T-helper 2 cell (primary cell): ENCODE data around the gene TRIM67.

ENCODE experiments used
- DNase-seq, 5 experiments: peaks; one replicate each; pipeline versions ENCODE4 v3.0.0 to v3.0.0-alpha.2; 2012 to 2022

The TRIM67 gene

DNA sequence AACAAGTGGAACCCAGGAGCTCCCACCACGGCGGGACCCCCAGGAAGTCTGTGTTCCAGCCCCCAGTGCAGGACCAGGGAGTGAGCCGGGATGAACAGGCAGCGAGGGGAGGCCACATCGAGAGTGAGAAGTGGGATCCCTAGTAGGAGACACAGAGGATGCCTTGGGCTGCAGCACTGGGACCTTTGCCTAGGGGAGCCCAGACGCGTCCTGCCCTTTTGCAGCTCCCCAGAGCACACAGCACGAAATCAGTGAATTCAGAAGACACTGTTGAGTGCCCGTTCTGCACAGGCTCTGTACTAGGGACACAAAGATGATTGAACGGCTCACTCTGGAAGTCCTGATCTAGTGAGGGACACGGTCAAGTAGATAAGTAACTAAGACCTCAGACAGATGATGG, 23.5 kb downstream of the TRIM67 start:
- DNase-seq = no peak

DNA sequence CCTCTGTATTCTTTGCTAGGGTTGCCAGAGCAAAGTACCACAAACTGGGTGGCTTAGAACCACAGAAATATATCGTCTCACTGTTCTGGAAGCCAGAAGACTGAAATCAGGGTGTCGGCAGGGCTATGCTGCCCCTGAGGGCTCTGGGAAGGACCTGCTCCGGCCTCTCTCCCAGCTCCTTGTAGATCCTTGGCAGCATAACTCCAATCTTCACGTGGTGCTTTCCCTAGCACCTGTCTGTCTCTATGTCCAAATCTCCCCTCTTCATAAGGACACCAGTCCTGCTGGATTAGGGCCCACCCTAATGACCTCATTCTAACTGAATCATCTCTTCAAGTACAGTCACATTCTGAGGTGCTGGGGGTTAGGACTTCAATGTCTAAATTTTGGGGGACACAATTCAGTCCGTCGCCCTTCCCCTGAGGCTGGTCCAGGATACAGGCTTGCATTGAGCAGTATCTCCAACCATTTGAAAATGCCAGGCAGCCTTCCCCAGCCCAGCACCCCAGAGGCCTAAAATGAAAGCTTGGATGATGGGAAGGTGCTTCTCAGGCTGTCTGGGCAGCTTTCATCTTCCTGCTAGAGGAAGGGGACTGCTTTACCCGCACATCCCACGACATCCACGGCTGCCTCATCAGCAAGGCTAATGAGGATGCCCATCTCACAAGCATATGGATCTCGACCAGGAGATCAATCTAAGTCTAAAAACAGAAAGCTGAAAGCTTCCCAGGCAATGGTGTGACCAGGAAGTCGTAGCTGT, 24.7 kb downstream of the TRIM67 start:
- no peak for DNase-seq

DNA sequence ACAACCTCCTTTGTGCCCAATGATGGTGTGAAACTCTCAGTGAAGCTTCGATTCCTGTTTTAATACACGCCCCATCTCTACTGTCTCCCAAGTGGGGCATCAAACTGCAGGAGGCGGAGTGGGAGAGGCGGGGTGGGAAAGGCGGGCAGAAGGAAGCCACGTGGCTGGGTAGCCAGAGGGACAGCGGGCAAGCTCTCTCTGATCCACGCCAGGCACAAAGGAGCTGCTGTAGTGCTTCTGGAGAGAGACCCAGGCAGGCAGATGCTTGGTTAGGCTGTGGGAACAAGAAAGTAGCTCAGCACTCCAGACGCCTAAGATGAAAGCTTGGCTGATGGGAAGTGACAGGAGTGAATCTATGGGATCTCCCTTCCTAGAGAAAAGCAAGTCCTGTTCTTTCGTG, 25.7 kb downstream of the TRIM67 start:
- no peak for DNase-seq

DNA sequence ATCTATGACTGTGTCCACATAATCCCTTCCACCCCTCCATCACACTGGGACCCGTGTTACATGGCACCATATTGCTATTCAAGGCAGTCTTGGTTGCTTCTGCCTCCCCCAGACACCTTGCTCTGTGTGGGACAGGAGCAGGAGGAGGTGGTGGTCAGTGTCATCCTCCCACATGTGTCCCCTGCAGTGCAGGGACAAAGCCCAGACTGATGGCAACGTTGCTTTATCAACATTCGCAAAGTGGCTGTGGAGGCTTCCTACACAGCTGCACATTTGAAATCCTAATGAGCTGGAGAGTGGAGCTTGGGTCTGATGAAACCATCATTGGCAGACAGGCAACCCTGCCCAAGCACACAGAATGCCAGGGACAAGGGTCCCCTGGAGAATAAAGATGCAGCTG, 26.2 kb downstream of the TRIM67 start:
- no peak for DNase-seq

DNA sequence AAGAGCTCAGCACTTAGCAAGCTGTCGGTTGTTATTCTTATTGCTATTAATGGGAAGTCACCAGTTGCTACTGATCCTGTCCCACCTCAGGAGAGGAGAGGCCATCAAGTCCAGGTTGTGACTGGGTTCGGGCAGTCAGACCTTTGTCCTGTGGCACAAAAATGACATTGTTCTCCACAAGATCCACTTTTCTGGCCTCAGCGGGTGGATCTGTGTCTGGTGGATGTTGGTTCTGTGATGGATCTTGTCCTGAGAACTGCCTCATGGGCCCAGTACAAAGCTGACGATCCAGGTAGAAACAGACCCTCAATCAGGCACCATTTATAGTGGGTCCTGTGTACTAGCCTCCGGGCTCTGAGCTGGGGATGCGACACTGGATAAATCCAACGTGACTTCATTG, 26.9 kb downstream of the TRIM67 start:
- DNase-seq = no peak

DNA sequence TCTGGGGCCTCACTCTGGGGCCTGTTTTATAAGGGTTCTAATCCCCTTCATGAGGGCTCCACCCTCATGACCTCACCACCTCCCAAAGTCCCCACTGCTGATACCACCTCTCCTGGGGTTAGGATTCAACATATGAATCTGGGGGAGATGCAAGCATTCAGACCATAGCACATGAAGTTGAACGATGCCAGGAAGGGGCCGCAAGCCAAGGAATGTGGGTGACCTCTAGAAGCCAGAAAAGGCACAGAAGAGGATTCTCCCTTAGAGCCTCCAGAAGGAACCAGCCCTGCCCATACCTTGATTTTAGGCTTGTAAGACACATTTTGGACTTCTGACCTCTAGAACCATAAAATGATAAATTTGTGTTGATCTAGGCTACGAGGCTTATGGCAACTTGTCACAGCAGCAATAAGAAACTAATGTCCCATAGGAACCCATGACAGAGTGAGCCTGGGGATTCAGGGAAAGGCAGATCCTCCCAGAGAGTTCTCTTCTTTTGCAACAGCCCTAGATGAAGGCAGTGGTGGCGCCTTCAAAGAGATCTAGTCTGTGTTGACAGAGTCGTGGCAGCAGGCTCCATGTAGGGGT, 27.9 kb downstream of the TRIM67 start:
- DNase-seq = no peak

DNA sequence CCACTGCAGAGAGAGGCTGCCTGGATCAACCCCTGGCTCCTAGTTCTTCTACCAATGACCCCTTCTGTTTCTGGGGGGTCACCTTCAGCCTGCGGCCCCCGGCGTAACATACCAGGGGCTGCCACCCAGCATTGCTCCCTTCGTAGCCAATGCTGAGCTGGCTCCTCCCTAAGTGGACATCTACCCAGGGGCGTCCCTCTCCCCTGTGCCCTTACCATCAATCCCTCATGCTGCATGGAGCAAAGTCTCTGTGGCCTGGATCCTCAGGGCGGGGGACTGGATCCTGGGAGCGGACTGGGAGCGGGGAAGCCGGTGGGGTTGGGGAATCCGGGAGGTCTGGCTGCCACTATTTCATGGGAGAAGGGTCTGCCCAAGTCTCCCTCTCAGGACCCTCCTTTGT, 28.6 kb downstream of the TRIM67 start:
- no peak for DNase-seq

DNA sequence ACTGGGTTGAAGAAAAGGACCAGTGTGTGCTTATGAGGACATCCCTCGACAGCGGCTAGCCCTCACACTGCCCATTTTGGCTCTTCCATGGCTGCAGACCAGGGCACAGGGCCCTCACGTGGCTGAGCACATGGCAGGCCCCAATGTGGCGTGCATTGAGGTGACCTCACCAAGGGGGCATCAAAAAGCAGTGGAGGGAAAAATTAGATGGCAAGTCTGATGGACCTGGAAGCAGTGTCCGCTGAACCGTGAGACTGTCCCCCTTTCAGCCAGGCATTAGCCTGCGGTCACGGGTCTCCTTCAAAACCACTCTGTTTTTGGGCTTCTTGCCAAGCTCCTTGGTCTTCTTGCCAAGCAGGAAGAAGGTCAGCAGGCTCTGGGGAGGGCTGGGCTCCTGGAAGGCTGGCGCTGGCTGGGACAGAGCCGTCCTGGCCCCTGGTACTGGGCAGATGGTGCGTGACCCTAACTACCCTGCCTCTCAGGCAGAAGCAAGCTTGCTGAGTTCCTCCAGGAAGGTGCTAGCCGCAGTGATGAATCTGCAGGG, 30.8 kb downstream of the TRIM67 start:
- no peak for DNase-seq

DNA sequence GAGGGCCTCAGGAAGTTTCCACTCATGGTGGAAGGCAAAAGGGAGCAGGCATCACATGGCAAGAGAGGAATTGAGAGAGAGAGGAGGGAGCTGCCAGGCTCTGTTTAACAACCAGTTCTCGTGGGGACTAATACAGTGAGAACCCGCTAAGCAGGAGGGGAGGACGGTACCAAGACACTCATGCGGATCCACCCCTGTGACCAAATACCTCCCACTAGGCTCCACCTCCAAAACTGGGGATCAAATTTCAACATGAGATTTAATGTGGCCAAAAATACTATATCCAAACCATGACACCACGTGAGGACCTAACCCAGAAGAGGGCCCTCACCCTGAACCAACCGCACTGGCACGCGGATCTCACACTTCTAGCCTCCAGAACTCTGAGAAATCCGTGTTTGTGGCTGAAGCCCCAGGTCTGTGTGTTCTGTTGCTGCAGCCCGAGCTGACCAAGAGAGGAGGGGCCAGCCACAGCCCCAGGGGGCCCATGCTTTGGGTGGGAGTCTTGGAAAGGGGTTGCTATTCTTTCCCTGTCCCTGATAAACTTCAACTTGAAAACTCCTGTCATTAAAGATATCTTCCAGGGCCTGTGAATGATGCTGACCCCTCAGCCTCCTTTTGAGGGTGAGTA, 32.0 kb downstream of the TRIM67 start:
- no peak for DNase-seq

DNA sequence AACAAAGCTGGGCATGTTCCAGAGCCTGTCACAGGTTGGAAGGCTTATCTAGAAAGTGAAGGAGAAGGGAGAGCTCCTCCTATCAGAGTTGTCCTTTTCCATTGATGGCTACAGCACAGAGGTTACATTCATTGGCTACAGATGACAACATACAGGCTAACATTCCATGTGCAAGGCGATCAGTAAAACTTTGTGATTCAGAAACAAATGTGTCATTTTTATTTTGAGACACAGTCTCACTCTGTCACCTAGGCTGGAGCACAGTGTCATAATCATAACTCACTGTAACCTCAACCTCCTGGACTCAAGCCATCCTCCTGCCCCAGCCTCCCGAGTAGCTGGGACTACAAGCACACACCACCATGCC, 32.6 kb downstream of the TRIM67 start:
- no peak for DNase-seq

DNA sequence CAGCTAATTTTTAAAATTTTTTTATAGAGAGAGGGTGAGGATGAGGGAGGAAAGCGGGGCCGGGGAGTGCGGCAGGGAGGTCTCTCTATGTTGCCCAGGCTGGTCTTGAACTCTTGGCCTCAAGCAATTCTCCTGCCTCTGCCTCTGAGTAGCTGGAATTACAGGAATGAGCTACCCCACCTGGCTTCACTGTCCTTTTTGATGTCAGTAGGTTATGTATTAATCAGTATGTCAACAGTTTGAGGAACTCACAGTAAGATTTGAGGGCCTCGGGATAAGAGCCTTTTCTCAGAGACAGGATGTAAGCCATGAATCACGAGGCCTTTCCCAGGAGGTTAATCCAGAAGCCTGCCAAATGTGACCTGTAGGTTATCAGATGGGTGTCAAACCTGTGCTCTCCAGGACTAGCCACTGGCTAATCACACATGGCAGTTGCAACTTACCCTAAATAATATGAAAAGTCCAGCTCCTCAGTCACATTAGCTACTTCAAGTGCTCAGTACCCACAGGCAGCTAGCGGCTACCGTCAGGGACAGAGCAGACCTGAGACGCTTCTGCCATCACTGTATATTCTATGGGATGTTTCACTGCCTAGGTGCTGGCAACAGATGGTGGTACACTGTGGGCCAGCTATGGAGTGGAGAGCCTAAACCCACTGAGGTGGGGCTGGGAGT, 33.1 kb downstream of the TRIM67 start:
- no peak for DNase-seq

DNA sequence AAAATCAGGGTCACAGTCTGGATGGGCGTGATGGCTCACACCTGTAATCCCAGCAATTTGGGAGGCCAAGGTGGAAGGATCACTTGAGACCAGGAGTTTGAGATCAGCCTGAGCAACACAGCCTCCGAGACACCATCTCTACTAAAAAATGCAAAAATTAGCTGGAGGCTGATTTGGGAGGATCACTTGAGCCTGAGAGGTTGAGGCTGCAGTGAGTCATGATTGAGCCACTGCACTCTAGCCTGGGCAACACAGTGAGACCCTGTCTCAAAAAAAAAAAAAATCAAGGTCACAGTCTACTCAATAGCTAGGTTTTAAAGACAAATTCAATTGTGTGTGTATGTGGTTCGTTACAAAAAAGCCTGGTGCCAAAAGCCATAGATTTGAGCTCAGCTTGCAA, 34.4 kb downstream of the TRIM67 start:
- no peak for DNase-seq

DNA sequence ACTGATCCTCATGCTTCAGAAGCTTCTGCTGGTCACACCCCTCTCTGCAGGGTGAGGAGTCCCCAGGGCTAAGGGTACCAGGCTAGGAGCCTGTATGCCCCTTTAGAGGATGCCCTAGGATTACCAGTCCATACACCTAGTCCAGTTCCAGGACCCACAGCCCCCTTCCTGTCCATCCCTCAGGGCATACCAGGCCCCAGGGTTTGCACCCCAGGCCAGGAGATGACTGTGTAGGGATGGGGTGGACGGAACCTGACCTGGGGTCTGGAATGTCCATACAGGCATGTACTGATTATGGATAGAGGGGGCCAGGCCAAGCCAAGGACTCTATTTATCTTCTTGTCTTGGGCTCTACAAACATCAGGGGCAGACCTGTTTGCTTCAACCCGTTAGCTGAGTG, 34.9 kb downstream of the TRIM67 start:
- no peak for DNase-seq

DNA sequence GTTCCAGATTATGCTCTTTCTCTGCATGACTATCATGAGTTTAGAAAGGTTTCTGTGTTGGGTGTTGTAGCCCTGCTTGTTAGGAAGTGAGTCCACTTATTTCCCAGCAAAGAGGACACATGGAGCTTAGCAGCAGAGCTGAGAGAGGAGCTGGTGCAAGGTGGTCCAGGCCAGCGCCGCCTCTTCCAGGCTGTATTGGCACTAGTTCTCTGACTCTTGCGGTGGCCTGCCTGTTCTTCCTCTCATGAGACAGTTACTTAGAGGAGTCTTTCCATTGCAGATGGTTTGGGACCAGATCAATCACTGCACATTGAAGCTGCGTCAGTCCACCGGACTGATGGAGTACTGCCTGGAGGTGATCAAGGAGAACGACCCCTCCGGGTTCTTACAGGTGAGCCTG, 38.0 kb downstream of the TRIM67 start:
- no peak for DNase-seq

DNA sequence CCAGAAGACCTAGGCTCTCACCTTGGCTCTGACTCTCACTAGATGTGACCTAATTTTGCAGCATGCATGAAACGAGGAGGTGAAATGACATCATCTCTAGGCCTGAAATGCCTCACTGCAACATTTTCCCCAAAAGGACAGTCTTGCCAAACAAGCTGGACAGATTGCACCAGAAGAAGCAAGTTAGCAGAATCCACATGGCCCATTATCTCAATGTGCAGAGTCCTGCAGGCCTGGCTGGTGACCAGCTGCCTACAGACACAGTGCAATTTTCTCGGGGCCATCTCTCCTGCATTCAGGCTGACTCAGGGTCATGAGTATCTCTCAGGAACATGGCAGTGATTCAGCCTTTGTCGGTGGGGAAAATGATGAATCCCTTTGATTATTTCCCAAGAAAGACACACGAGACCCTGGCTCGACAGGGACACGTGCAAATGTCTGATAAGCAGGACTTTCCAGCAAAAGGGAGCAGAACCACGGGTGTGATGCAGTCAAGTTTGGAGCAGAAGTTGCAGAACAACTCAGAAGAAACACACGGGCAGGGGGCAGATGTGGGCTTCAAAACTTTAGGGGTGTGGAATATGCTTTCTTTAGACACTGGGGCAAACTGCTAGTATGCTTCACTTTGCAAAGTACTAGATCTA, 38.7 kb downstream of the TRIM67 start:
- DNase-seq = no peak

DNA sequence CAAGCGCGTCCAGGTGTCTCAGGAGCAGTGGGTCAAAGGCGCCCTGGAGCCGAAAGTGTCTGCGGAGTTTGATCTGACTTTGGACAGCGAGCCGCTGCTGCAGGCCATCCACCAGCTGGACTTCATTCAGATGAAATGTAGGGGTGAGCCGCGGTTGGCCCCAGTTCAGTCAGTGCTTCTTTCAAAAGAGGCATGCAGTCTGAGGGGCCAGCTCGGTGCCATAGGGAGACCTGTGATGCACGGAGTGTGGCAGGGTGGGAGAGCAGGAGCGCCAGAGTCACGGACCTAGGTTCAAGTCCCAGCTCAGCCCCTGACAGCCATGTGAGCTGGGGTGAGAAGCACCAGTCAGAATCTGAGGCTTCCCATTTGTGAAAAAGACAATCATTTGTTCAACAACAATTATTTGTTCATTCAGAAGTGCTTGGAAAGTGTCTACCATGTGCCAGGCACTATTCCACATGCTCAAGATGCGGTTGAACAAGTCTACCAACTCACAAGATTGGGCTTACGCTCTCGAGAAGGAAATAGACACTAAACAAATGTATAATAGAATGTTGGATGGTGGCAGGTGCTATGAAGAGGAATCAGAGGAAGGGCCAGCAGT, 39.6 kb downstream of the TRIM67 start:
- DNase-seq = no peak

DNA sequence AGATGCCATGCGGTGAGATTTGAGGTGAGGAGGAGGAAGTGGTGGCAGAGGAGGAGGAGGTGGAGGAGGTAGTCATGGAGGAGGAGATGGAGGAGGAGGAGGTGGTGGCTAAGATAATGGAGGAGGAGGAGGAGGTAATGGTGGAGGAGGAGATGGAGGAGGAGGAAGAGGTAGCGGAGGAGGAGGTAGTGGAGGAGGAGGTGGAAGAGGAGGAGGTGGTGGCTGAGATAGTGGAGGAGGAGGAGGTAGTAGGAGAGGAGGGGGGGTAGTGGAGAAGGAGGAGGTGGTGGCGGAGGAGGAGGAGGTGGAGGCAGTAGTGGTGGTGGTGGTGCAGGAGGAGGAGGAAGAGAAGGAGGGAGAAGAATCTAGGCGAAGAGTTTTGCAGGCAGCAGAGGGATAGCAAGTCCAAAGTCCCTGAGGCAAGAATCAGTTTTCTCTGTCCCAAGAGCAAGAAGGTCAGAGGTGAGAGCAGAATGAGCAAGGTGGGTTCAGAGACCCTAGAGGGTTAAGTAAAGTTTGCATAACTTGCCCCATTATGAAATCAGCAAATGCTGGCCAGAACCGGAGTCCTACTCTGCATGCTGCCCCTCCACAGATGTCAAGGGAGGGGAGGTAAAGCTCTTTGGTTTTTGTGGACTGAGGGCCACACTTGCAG, 40.2 kb downstream of the TRIM67 start:
- DNase-seq = peak in 1 of 5 experiments; percentile 17

DNA sequence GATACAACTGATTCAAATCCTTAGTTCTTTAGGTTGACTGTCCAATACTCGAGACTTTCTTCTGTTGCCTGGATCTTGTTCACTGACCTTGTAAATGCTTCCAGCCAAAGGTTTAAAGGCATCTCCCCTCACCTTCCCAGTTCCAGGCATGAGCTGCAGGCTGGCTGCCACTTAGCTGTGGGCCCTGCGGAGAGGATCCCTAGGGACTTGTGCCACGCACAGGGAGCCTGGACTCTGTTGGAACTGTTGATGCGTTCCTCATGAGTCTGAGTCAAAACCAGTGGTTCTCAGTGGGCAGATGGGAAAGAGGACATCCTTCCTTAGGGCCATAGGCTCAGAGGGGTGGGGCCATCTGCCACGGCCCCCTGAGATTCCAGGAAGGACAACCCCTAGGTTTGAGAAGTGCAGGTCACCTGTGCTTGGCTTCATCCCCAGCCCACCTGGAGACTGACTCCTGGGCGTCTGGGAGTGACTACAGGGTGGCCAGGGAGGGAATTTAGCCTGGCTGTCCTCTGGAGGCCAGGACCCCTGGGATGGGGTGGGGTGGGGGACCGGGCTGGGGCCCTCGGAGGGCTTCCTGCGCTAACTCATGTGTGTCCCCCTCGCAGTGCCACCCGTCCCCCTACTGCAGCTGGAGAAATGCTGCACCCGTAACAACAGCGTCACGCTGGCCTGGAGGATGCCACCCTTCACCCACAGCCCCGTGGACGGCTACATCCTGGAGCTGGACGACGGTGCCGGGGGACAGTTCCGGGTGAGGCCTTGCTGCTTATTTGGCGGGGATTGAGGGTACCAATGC, 41.6 kb downstream of the TRIM67 start:
- DNase-seq = no peak

DNA sequence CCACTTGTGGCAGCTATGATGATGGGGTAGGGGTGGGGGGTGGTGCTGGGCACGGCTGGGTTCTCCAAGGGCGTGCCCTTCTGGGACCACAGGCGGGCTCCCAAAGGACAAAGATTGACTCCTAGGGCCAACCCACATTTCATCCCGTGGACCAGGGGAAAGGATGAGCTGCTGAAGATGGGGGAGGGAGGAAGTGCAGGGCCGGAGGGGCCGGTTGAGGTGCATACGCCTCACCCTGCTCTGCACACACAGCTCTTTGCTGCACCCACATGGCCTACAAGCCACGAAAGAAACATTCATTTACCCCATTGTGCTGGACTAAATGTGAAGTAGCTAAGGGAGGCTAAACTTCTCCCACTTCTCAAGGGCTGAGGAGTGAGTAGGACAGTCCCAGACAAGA, 45.0 kb downstream of the TRIM67 start:
- no peak for DNase-seq

DNA sequence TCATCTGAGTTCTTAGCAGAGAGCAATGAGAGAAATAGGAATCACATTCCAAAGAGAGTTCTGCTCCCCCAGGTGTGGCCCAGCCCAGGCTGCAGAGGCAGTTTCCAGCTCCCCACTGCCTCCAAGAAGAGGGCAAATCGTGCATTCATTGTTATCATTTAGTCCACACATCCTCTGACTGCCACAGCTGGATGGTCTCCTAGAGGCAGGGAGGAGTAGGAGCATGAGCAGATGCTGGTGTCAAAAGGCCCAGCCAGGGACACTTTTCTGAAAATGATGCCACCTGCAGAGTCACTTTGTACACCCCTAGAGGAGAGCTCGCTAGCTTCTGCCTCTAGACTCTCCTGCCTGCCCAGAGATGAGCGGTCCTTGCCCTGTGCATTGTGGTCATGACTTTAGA, 45.6 kb downstream of the TRIM67 start:
- no peak for DNase-seq

DNA sequence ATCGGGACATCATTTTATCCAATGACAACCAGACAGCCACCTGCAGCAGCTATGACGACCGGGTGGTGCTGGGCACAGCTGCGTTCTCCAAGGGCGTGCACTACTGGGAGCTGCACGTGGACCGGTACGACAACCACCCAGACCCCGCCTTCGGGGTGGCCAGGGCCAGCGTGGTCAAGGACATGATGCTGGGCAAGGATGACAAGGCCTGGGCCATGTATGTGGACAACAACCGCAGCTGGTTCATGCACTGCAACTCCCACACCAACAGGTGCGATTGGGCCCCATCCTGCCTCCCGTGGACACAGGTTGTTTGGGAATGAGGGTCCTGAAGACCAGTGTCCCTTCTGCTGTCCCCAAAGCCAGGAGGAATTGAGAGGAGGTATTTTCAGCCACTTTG, 47.1 kb downstream of the TRIM67 start:
- DNase-seq = no peak
